Retinal pigment epithelial cell (primary cell): ENCODE data around the gene NSRP1.

Experiments
- DNase-seq: peaks from one replicate; pipeline ENCODE4 v3.0.0-alpha.2; 2010; ENCODE audit warnings: low read depth
- H3K4me3 ChIP-seq: 2 replicates; pipeline ENCODE4 v1.5.1; 2011; ENCODE audit warnings: mild to moderate bottlenecking, low read length, control low read depth, moderate library complexity
- TF ChIP-seq, protein P1 (sequence below): conservative IDR thresholded peaks from 2 replicates; pipeline ENCODE4 v1.5.1; 2011; ENCODE audit warnings: low read depth, low read length, control low read depth, inconsistent platforms

Gene NSRP1, protein sequence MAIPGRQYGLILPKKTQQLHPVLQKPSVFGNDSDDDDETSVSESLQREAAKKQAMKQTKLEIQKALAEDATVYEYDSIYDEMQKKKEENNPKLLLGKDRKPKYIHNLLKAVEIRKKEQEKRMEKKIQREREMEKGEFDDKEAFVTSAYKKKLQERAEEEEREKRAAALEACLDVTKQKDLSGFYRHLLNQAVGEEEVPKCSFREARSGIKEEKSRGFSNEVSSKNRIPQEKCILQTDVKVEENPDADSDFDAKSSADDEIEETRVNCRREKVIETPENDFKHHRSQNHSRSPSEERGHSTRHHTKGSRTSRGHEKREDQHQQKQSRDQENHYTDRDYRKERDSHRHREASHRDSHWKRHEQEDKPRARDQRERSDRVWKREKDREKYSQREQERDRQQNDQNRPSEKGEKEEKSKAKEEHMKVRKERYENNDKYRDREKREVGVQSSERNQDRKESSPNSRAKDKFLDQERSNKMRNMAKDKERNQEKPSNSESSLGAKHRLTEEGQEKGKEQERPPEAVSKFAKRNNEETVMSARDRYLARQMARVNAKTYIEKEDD

DNA sequence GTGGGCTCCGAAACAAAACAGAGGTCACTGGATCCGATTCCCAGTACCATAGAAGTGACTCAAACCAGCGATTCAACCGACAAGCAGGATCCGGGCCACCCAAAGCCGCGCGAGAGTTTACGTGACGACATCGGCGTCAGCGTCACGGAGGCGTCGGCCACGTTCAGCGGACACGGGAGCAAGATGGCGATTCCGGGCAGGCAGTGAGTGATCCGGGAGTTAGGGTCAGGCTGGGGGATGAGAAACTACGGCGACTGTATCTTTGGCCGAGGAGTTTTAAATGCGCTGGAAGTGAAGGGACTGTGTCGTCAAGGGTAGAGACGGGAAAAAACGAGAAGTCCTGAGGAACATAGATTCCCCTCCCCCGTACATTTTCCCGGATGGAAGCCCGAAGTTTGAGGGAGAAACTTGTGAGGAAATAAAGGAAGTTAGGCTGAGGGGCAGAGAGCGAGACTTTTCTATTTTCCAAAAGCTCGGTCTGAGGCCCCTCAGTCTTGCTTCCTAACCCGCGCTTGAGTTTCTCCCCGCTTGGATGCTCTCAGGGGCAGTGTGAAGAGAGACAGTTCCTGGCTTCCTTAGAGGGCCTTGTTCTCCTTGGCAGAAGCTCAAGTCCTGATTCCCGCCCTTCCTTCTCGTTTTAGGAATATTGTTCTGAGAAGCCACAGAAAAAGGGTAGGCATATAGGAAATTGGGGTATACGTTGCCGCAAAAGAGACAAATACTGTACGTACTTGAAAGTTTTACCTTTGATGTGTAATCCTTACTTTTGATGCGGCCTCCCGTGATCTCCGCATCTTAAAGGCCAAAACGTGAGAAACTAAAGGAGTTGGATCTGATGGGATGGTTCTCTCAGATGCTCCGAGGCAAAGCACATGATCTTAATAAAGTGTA lies at the start of gene NSRP1:
Gene NSRP1, plus strand, starts transcription at position 156 of the 891 bp plus-strand sequence. Its CDS starts 28 bp downstream, at position 184.
- peak within 1 kb of the TSS; percentile 96 for H3K4me3 ChIP-seq
- TF ChIP-seq, protein P1, sequence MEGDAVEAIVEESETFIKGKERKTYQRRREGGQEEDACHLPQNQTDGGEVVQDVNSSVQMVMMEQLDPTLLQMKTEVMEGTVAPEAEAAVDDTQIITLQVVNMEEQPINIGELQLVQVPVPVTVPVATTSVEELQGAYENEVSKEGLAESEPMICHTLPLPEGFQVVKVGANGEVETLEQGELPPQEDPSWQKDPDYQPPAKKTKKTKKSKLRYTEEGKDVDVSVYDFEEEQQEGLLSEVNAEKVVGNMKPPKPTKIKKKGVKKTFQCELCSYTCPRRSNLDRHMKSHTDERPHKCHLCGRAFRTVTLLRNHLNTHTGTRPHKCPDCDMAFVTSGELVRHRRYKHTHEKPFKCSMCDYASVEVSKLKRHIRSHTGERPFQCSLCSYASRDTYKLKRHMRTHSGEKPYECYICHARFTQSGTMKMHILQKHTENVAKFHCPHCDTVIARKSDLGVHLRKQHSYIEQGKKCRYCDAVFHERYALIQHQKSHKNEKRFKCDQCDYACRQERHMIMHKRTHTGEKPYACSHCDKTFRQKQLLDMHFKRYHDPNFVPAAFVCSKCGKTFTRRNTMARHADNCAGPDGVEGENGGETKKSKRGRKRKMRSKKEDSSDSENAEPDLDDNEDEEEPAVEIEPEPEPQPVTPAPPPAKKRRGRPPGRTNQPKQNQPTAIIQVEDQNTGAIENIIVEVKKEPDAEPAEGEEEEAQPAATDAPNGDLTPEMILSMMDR: no peak
- DNase-seq: peak; percentile 78

DNA sequence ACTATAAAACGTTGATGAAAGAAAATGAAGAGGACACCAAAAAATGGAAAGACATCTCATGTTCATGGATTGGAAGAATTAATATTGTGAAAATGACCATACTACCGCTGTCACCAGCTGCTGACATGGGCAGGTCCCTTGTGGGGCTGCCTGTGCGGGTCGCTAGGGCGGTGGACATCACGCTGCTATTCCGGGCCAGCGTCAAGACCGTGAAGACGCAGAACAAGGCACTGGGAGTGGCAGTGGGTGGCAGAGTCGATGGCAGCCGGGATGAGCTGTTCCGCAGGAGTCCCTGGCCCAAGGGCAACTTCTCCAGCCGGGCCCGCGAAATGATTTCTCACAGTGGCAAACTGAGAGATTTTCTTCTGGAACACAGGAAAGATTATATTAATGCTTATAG lies 48.2 kb upstream of the NSRP1 start:
- H3K4me3 ChIP-seq: no peak overlapping the region
- TF ChIP-seq, protein P1: no peak
- DNase-seq: no peak

DNA sequence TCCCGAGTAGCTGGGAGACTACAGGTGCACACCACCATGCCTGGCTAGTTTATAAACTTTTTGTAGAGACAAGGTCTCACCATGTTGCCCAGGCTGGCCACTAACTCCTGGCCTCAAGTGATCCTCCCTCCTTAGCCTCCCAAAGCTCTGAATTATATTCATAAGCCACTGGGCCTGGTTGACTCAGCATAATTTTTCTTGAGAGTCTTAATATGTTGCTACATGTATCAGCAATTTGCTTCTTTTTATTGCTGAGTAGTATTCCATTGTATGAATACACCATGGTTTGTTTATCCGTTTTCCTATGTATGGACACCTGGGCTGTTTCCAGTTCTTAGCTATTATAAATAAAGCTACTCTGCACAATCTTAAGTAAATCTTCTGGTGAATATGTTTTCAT lies 42.4 kb upstream of the NSRP1 start:
- DNase-seq: no peak
- no peak overlapping the region for H3K4me3 ChIP-seq
- TF ChIP-seq, protein P1: no peak

DNA sequence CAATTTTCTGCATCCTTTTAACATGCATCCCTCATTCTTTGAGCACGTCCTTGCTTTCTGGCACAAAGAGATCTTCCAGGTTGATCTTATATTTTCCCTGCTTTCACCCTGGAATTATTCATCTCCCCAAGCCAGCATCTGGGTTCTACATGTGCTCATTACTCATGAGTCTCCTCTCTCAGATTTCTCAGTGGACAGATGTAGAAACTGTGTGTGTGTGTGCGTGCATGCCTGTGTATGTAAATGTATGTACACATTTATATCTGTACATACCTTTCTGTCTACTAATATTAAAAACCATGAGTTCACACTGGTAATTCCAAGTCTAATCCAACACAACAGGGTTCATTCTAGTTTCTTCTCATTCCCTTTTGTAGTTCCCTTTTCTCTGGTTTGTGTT lies 41.9 kb upstream of the NSRP1 start:
- TF ChIP-seq, protein P1: no peak
- H3K4me3 ChIP-seq: no peak overlapping the region
- no peak for DNase-seq

DNA sequence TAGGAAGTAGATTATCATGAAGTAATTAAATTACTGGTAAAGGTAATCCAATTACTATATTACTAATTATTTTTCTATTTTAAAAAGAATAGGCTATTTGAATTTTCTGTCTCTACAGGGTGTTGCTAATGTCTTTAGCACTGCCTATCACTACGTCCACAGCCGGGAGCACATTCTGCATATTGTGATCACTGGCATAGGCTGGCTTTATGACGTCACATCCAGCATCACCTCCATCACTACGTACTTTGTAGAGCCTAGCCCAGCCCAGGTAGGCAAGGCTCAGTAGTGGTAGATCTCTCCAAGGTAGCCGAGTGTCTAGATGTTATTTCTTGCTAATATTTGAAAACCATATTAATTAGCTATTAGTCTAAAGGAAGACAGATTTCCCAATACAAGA lies 33.8 kb upstream of the NSRP1 start:
- TF ChIP-seq, protein P1: no peak
- DNase-seq: no peak
- no peak overlapping the region for H3K4me3 ChIP-seq

DNA sequence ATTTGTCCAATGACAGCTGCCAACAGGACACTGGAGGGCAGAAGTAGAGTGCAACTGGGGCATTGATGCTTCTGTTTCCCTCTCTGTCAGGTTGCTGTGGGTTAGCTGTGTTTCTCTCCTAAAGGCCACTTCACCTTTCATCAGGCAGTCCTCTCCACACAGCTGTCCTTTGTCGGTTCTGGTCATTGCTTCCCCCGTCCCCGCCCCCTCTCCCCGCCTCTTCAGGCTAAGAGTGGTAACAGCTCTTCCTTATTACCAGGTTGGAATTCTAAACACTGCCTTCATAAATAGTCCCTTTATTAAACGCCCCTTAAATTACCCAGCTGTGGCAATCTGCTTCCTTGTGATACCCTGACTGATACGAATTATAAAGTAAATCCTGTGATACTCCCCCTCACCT lies 31.8 kb upstream of the NSRP1 start:
- no peak for DNase-seq
- no peak overlapping the region for H3K4me3 ChIP-seq
- TF ChIP-seq, protein P1: no peak
